ENCODE data around the gene TNFRSF25.

DNA sequence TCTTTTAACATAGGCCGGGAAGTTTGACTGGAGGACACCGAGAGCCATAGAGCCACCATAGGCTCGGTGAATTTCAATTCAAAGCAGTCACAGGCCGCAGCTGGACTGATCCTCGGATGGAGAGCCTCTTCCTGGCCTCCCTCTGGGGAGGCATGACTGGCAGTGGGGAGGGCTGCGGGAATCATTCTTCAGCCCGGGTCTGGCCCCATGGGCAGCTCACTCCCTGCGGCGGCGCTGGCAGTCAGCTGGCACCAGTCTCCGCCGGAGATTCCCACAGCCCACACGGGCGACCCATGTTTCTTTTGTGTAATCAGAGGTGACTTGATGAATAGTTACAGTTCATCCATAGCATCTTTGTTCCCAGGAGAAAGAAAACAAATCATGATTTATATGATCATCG lies 30.8 kb downstream of the TNFRSF25 start:
- TF ChIP-seq EZH2 (IDR thresholded peaks at IDR 0.05; ENCODE audit: borderline replicate concordance, low read depth, low read length, severe bottlenecking) = no peak
- TF ChIP-seq, protein P1, sequence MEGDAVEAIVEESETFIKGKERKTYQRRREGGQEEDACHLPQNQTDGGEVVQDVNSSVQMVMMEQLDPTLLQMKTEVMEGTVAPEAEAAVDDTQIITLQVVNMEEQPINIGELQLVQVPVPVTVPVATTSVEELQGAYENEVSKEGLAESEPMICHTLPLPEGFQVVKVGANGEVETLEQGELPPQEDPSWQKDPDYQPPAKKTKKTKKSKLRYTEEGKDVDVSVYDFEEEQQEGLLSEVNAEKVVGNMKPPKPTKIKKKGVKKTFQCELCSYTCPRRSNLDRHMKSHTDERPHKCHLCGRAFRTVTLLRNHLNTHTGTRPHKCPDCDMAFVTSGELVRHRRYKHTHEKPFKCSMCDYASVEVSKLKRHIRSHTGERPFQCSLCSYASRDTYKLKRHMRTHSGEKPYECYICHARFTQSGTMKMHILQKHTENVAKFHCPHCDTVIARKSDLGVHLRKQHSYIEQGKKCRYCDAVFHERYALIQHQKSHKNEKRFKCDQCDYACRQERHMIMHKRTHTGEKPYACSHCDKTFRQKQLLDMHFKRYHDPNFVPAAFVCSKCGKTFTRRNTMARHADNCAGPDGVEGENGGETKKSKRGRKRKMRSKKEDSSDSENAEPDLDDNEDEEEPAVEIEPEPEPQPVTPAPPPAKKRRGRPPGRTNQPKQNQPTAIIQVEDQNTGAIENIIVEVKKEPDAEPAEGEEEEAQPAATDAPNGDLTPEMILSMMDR (IDR thresholded peaks at IDR 0.05; ENCODE audit: borderline replicate concordance, extremely low read depth, low read length, poor library complexity, severe bottlenecking) = no peak

Measured in DND-41 (cell line).